GM18858 (cell line): ENCODE data around the gene SPAG16.
"Not testable (repeated sequence)": the region's sequence is repeated elsewhere in the genome, so short reads cannot be mapped to it uniquely, and the experiment has no call there.

Experiments used
- ATAC-seq: cut with Tn5 transposase; IDR thresholded peaks from one replicate; pipeline ENCODE4 v1.9.1; 2021; ENCODE audit not compliant: unreplicated experiment

Gene SPAG16

DNA sequence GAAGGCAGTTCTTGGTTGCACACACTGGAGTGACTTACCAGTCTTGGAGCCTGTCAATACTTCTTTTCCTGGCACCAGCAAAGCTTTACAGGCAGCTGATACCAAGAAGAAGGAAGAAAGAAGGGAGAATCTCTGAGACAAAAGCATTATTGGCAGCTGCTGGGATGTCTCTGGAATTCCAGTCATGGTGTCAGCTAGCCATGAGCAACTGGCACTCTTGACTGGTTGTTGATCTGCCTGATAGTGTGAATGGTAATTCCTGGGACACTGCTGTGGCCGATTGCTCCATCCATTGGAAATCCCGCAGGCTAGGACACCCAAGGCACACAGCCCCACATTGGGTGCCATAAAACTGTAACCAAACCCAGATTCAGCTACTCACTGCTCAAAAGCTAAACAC, 17.8 kb upstream of the SPAG16 start:
- no peak for ATAC-seq

DNA sequence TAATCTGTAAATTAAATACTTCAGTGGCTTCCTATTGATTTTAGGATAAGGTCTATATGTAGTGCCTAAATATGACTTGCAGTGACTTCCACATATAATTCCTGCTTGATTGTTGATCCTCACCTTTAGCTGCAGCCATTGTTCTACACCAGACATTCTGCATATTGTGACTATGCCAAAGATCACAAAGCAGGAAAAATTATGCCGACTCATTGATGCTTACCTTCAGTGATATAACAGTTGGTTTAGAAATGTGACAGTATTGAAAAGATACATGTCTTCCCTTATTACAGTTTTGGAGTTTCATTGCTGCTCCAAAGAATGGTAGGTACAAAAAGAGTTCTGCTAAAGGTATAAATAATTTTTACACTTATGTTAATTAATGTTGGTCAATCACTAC, 12.3 kb upstream of the SPAG16 start:
- no peak for ATAC-seq

DNA sequence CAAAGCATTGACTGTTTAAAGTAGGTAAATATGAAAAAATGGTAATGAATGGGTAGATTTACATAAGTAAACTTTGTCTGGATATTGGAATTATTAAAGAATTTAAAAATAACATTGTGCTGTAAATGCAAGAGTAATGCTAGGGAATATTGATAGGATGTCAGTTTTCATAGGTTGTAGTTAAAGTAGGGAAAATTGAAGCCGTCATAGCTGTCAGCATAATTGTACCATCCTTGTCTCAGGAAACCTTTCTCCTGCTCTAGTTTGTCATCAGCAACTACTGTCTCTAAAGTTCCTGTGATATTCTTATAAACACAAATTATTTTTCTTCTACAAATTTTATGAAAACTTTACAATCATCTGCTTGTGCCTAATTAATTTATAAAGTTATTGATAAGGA, 10.1 kb upstream of the SPAG16 start:
- no peak for ATAC-seq

DNA sequence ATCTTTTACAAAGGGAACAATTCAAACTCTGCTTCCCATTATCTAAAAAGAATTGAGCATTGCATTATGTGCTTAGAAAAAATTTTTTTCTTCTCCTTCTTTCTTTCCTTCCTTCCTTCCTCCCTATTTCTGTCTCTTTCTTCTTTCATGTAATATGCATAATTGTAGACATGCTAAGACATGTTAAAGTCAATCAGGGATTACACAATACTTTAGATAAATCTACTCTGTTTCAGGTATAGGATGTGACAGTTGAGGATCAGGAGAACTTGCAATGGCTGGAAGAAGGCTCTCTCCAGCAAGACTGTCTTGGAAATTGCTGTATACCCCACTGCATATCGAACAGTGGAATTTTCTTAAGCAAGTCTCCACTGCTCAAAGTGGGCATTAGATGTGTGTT, 9.0 kb upstream of the SPAG16 start:
- ATAC-seq, result no peak

DNA sequence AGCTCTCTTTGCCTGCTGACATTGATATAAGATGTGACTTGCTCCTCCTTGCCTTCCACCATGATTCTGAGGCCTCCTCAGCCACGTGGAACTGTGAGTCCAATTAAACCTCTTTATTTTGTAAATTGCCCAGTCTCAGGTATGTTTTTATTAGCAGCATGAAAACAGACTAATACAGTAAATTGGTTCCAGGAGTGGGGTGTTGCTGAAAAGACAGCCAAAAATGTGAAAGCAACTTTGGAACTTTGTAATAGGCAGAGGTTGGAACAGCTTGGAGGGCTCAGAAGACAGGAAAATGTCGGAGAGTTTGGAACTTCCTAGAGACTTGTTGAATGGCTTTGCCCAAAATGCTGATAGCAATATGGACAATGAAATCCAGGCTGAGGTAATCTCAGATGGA, 7.1 kb upstream of the SPAG16 start:
- not testable (repeated sequence) for ATAC-seq

DNA sequence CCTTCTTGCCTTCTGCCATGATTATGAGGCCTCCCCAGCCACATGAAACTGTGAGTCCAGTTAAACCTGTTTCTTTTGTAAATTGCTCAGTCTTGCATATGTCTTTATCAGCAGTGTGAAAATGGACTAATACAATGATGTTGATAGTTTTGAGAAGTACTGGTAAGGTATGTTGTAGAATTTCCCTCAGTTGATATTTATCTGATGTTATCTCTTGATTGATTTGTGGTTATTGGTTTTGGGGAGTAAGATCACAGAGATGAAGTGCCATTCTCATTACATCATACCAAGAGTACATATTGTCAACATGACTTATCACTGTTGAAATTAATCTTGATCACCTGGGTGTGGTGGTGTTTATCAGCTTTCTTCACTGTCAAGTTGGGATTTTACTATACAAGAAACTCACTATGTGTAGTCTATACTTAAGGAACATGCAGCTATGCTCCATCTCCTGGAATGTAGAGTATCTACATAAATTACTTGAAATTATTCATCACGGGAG, 5.1 kb upstream of the SPAG16 start:
- ATAC-seq, result no peak

DNA sequence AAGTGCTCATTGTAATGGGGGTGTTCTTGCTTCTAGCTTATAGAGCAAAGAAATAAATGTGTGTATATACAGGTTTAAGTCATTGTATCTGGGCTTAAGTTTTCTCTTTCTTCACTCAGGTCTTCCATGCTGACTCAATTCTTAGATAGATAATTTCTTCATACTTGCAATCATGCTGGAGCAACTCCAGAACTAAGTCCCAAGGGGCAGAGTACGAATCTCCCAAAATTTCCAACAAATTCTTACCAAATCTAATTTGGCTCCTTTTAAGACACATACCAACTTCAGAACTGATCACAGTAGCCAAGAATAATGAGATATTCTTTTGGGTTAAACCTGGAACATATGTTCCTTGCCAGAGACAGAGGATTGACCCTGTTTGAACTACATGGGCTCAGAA, 4.3 kb upstream of the SPAG16 start:
- ATAC-seq, result no peak

DNA sequence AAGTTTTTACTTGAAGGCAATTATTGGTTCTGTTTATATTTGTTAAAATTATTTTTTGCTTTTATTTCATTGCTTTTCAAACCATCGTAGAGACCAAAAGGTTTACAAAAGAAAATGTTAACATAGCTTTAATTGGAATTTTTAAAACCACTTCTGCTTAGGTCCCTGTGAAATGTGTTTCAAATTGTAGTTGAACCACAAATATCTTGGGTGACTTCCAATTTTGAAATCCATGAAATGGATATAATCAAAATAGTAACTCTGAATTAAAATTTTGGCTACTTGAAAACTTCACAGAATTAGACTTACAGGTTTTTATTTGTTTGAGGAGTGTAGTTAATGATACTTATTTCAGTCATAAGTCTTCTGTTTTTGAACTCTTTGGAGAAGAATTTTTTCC, 3.1 kb upstream of the SPAG16 start:
- ATAC-seq, result no peak

DNA sequence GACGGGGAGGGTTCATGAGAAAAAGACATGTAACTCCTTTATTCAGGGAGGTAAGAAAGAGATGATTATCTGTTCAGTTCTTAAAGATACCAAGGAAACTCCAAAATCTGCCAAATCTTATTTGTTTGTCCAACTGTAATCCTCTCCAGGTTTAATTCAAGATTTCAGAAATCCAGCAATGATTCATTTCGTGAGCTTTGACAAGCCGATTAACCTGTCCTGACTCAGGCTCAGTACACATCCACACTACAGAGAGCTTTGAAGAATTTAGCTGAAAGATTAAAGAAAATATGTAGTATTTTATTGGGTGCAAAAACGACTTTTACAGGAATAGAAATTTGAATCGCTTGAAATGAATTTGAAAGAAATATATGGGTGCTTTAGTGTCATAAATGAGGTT, 1.1 kb downstream of the SPAG16 start:
- ATAC-seq, result no peak

DNA sequence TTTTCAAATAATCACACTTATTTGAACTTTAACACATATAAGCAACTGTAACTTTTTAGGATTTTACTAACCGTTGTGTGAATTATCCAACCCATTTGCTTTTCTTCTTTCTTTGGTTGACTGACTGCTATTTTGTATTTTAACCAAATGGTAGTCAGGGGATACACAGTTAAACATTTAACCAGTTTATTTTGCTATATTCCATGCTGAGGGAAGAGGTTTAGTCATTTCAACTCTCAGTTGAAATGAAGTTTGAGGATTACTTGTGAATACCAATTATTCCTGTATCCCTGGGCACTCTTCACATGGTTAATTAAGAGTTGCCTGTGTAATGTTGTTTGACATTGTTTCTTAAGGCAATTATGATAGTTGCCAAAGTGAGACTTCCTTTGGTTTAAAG, 1.9 kb downstream of the SPAG16 start:
- no peak for ATAC-seq

DNA sequence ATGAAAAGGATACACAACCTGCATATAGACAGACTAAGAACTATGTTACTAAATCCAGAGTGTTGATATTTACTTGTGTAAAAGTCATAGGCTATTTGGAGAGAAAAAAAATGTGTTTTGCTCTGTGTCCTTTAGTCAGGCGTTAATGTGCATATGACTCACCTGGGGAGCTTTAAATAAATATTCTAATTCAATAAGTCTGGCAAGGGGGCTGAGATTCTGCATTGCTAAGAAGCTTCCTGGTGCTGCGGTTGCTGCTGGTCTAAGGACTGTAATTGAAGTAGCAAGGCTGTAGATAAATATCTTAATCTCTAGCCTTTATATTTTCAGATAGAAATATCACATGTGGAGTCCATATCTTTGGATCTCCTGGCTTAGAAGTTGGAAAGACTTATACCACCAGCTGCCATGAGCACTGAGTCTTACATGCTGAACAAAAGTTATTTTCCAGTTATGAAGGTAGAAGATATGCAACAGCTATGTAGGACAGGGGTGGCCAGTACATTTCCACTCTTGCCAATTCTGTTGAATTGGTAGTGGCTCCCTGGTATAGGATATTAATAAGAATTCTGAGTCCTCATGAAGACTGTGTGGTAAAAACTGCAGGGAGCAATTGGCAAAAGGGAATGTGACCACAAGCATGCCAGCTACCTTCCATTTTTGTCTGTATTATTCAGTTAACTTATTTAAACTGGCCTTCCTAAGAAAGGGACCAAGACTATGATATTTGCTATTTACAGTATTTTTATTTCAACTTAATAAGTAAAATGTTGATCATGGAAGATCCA, 4.8 kb downstream of the SPAG16 start:
- ATAC-seq, result no peak

DNA sequence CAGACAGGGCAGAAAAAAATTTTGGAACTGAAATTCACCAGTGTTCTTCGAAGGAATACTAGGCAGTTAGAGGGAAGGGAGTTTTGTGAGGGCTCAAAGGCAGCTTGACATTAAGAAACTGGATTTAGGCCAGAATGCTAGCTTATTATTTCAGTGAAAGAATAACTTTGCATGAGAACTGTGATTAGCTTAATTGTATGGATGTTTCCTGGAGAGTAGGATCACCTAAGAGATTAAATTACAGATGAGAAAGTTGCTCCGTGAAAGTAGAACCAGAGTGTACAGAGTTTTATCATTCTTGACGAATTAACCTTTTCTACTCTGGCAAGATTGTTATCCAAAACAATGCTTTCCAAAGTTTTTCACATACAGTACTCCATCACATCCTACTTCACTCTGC, 6.2 kb downstream of the SPAG16 start:
- no peak for ATAC-seq

DNA sequence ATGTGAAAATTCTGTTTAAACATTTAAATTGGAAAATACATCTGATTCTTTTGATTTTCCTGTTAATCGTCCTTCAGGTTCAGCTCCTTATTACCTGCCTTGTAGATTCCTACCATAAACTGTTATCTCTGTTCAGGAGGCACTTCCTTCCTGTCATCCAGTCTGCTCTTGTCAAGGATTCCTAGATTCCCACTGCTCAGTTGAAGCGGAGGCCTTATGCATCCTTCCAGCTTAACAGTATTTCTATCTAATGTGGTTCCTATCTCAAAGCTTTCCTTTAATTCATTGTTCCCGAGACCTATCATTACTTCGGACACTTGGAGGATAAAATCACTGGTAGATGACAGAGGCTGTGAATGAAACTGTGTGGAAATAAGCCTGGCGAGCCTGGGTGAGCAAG, 12.0 kb downstream of the SPAG16 start:
- ATAC-seq, result no peak

DNA sequence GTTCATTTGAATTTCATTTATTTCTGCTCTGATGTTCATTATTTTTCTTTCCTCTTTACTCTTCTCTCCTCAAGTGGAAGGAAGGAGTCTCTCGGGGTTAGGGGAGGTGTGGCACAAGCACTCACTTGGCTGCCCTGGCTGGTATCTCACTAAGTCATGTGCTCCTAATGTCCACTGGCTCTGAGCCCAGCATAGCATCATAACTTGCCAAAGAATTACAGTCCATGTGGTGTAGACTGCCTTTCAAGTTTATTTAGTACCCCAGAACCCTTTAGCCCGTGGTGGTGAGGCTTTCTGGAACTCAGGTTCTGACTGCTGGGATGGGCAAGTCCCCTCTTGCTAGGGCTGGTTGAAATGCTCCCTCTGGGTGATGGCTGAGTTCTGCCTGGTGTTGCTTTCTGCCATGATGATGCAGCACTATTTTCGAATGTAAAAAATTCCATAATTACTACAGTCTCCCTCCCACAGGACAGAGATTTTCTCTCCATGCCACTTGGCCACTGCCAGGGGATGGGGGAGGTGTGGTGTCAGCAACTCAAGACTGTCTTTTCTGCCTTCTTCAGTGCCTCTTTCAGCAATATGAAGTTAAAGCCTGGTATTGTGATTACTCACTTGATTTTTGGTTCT, 22.2 kb downstream of the SPAG16 start:
- no peak for ATAC-seq

DNA sequence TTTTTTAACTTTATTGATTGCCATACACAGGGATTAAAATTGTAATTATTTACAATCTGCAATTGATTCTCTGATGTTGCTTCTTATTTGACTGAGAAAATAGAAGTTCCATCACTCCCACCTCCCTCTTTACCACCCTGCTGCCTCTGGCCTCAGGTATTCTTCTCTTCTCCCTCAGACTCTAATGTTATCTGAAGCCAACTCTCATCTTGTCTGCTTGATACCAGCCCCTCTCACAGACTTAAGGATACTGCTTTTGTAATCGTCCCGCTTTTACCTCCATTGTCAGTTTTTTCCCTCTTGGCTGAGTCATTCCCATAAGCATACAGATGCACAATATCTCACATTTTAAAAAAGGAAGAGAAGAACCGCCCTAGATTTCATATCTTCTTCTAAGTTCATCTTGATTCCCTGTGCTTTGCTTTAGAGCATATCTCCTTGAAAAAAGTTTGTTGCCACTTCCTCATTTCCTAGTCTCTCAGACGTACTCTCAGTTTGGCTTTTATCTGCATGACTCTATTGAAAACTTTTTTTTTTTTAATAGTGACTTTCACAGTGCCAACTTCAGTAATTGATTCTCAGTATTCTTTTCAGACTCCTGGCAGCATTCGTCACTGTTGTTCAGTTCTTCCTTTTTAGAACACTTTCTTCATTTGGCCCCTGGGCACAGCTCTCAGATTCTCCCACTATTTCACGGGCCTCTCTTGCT, 31.1 kb downstream of the SPAG16 start:
- ATAC-seq, result peak; percentile 53

DNA sequence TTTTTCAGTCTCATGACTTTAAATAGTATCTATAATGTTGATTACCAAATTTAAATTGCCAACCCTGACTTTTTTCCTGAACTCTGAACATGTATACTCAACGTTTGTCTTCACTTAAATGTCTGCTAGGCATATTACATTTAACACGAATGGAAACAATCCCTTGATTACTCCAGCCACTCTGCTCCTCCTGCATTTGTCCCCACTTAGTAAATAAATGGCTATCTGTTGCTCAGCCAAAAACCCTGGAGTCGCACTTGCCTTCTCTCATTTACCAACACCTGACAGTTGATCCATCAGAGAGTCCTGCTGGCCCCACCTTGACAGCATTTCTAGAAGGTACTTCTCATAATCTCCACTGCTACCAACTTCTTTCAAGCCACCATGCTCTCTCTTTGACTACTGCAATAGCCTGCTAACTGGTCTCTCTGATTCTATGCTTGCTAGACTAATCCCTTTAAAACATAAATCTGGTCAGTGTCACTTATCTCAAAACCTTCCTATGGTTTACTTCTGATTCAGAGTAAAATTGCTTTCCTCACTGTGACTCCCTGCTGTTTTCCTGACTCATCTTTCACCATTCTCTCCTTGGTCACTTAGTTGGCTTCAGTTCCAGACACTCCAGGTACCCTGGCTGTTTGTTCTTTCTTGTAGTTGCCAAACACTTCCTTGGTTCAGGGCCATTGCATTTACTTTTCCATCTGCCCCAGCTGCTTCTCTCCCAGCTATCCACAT, 31.9 kb downstream of the SPAG16 start:
- ATAC-seq, result no peak

DNA sequence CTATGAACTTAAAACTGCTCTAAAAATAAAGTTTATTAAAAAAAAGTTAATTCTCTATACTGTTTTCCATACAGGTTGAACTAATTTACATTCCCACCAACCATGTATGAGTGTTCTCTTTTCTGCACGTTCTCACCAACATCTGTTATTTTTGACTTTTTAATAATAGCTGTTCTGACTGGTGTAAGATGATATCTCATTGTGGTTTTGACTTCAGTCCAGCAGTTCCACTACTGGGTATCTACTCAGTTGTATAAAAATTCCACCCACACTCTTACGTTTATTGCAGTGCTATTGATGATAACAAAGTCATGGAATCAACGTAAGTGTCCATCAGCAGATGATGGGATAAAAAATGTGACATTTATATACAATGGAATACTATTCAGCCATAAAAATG, 33.7 kb downstream of the SPAG16 start:
- no peak for ATAC-seq

DNA sequence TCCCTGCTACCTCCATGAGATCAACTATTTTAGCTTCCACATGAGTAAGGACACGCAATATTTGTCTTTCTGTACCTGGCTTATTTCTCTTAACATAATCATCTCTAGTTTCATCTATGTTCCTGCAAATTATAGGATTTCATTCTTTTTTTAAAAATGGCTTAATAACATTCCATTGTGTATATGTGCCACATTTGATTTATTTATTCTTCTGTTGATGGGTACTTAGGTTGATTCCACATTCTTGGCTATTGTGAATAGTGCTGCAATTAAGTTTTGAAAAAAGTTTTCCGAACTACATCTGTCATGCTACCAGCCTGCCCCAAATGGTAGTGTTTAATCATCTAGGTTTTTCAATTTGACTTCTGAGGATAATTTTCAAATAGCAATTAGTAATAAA, 36.3 kb downstream of the SPAG16 start:
- no peak for ATAC-seq

DNA sequence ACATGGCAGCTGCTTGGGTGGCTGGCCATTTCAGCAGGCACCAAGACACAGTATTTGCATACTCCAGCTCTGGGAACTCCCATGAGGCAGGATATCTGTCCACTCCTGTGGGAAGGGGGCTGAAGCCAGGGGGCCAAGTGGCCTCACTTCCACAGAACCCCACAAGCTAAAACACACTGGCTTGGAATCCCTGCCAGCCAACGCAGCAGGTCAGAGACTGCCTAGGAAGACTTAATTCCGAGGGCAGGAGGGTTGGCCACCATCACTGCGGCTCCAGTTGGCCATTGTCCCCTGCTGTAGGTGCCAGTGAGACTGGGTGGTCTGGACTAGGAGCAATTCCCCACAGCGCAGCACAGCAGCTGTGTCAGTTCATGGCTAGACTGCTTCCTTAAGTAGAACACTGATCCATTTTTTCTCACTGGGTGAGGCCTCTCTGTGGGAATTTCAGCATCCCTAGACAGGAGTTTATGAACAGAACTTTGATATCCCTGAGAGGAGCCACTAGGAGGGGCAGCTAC, 52.0 kb downstream of the SPAG16 start:
- ATAC-seq, result no peak

DNA sequence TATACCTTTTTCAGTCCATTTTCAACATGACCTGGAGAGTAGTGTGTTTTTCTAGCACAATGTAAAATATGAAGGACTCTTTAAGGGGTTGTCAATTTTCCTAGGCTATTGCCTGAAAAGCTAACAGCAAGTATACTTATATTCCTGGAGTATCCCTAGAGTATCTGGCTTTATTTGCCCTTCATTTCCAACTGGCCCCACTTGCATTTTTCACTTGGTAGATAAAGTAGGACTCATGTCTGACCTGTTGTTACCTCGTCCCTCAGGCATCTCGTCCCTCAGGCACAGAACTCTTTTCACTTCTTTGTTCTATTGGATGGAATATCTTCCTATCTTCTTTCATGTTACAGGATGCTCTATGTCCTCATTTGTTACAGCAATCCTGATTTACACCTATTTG, 69.2 kb downstream of the SPAG16 start:
- ATAC-seq, result no peak

DNA sequence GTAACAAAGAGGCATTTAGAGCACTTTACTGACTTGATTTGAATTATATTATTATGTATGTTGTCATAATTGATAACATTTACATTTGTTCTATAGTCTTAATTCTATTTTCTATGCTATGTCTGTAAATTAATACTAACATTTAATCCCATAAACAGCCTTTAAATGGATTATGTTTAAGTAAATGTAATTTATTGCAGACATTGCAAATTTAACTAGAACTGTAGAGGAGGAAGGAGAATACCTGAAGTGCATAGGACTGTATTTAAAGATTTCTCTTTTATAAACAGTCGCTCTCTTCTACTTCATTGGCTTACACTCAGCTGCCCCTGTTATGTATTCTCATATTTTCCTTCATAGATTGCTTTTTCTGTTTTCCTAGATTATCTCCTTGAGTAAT, 92.4 kb downstream of the SPAG16 start:
- ATAC-seq, result no peak
